Measurements from ENCODE around the gene NUP62.

The NUP62 gene

DNA sequence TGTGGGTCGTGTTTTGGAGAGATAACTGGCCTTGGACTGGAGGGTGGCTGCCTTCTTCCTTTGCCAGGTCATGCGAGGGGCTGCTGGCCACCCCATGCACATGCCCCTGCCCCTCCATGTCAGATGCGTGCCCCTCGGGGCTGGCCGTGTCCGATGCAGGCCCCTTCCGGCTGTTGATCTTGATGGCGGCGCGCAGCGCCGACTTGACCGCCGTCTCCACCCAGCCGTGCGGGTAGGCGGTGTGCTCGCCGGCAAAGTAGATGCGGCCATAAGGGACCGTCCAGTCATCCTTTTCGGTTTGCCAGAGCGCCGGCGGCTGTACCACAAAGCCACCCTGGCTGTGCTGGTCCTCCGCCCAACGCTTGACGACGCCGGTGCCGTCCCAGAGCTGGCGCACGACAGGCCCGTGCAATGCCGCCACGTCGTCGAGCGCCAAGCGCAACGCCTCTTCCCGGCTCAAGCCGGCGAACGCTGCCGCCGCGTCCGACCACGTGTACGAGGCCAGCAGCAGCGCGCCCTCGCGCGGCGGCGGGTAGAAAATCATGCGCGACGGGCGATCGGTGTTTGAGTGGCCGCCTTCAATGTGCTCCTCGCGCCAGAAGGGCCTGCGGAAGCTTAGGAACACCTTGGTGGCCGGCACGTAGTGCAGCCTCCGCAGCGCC, 39.5 kb downstream of the NUP62 start:
- H3K27ac Mint-ChIP-seq = peak overlapping the region; percentile 59
- no peaks in the 10 kb centered on the region for H3K27me3 Mint-ChIP-seq
- ATAC-seq (peak; percentile 53), DNase-seq (peak; percentile 78)
- H3K36me3 Mint-ChIP-seq (ENCODE audit: low read depth) = peaks cover 15% of the 10 kb centered on the region
- peaks cover 24% of the 10 kb centered on the region for H3K4me1 Mint-ChIP-seq
- H3K9me3 Mint-ChIP-seq = no peaks in the 10 kb centered on the region
- H3K4me3 Mint-ChIP-seq = peak overlapping the region; percentile 63

DNA sequence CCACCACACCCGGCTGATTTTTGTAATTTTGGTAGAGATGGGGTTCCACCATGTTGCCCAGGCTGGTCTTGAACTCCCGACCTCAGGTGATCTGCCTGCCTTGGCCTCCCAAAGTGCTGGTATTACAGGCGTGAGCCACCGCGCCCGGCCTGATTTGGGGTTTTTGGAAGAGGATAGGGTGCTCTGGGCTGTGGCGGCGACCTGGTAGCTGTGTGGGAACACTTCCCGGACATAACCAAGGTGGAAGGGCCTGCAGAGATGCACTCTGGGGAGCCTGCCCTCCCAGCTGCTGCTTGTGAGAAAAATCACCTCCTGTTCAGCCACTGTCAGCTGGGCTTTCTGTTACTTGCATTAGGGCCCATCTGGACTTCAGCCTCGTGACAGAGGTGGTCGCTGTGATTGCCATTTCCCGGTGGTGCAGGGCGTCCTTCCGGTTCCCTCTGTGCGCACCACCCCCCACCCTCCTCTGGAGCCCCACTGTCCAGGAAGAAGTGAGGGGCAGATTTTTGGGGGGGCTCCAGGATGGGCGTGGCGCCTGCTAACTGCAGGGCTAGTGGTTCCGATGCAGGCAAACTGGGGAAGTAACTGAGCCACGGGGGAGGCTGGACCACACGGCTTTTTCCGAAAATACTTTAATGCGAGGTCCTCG, 40.1 kb downstream of the NUP62 start:
- no peak overlapping the region for H3K4me3 Mint-ChIP-seq
- no peaks in the 10 kb centered on the region for H3K27me3 Mint-ChIP-seq
- no peak for DNase-seq

DNA sequence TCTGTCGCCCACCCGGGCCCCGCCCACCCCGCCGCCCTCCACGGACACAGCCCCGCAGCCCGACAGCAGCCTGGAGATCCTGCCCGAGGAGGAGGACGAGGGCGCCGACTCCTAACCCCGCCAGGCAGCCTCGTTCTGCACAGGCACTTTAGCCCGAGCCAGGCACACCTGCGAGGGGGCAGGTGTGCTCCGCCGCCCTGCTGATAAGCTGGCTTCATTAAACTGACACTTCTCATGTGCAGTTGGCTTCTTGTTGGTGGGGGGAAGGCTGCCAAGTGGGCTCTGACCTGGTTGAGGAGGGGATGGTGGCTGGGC, 40.8 kb downstream of the NUP62 start:
- no peak for ATAC-seq
- no peak overlapping the region for H3K4me3 Mint-ChIP-seq
- peaks cover 19% of the 10 kb centered on the region for H3K36me3 Mint-ChIP-seq (ENCODE audit: low read depth)
- no peak overlapping the region for H3K27ac Mint-ChIP-seq
- H3K27me3 Mint-ChIP-seq = no peaks in the 10 kb centered on the region
- DNase-seq = no peak
- no peaks in the 10 kb centered on the region for H3K9me3 Mint-ChIP-seq
- peaks cover 15% of the 10 kb centered on the region for H3K4me1 Mint-ChIP-seq

More for the DNA sequence above, 40.1 kb downstream of the NUP62 start:
- Mint-ChIP-seq H3K9me3 (no peaks in the 10 kb centered on the region), H3K4me1 (peaks cover 19% of the 10 kb centered on the region), H3K27ac (no peak overlapping the region), H3K36me3 (ENCODE audit: low read depth) (peaks cover 18% of the 10 kb centered on the region)
- ATAC-seq = no peak

DNA sequence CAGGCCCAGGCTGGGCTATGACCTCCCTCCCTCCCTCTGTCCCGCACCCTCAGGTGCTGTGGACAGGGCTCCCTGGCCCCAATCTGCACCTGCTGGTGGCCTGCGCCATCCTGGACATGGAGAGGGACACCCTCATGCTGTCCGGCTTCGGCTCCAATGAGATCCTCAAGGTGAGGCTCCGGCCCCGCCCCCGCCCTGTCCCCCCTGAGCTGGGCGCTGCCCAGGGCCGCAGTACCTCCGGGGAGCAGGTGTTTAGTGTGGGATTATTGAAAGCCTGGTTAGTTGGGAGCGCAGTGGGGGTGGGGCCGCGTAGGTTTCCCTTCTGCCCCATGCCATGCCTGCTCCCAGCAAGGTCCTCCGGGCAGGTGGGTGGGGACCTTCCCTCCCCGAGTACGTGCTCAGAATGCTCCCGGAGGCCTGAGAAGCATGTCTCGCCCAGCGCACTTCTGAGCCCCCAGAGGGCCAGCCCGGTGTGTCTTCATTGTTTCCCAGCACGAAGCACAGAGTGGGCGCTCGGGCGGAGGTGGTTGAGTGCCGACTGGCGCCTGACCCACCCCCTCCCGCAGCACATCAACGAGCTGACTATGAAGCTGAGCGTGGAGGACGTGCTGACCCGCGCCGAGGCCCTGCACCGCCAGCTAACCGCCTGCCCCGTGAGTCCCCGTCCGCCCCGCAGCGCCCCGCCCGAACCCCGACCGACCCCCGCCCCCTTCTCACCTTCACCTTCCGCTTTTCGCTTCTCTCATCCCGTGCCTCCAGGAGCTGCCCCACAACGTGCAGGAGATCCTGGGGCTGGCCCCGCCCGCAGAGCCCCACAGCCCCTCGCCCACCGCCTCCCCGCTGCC, 41.4 kb downstream of the NUP62 start:
- DNase-seq (no peak), ATAC-seq (no peak)
- H3K27me3 Mint-ChIP-seq = no peaks in the 10 kb centered on the region
- no peak overlapping the region for H3K27ac Mint-ChIP-seq
- H3K36me3 Mint-ChIP-seq (ENCODE audit: low read depth) = peaks cover 21% of the 10 kb centered on the region
- H3K4me1 Mint-ChIP-seq = peaks cover 12% of the 10 kb centered on the region
- no peaks in the 10 kb centered on the region for H3K9me3 Mint-ChIP-seq
- H3K4me3 Mint-ChIP-seq = no peak overlapping the region

DNA sequence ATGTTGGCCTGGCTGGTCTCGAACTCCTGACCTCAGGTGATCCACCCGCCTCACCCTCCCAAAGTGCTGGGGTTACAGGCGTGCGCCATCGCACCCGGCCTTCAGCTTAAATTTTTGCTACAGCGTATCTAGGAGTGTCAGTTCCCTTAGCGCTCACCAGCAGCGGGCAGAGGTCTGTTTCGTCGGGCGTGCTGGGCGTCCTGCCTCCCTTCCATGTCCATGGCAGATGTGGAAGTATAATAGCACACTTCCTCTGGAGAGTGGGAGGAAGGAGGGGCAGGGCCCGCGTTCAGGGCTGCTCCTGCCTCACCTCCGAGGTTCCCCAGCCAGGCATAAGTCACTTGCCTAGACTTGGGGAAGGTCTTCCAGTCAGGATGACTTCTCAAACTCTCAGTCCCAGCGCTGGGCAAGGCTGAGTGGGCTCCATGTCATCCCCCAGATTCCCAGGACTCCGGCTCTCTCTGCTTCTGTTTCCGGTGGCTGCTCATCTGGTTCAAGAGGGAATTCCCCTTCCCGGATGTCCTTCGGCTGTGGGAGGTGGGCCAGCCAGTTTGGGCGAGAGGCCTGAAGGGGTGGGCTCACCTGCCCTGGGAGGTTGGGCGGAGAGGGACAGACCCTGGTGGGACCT, 42.2 kb downstream of the NUP62 start:
- Mint-ChIP-seq H3K9me3 (no peaks in the 10 kb centered on the region), H3K4me1 (peaks cover 10% of the 10 kb centered on the region), H3K36me3 (ENCODE audit: low read depth) (peaks cover 21% of the 10 kb centered on the region), H3K27me3 (no peaks in the 10 kb centered on the region), H3K4me3 (no peak overlapping the region), H3K27ac (no peak overlapping the region)
- DNase-seq = no peak
- ATAC-seq = no peak

DNA sequence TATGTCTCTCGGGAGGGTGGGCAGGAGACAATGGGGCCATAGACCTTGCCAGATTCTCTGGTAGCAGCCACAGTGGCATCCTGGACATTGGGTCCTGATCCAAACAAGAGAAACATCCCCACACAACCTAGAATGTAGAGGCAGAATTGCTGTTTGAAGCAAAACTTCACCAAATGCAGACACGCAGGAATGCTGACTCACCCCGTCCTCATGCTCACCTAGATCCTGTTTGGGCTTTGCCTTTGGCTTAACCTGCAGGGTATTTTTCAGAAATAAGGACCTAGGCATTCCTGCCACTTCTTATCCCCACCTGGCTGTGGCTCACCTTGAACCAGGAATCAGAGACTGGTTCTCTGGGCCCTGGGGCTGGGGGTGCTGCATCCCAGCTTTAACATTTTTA, 44.5 kb downstream of the NUP62 start:
- no peak for ATAC-seq
- Mint-ChIP-seq H3K36me3 (ENCODE audit: low read depth) (peaks cover 27% of the 10 kb centered on the region), H3K9me3 (no peaks in the 10 kb centered on the region), H3K27ac (no peak overlapping the region), H3K27me3 (no peaks in the 10 kb centered on the region), H3K4me3 (no peak overlapping the region), H3K4me1 (peaks cover 3% of the 10 kb centered on the region)
- no peak for DNase-seq

DNA sequence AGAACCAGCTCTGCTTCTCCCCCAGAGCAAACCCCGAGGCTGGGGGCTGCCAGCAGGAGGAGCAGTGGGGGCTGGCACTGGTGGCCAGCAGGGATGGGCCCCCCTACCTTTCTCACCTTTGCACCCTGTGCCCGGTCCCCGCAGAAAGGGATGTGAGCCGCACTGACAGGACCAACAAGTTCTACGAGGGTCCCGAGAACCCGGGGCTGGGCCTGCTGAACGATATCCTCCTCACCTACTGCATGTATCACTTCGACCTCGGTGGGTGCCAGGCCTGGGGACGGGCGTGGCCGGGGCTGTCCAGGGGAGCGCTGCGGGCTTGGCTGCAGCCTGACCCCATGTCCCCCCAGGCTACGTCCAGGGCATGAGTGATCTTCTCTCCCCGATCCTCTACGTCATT, 45.2 kb downstream of the NUP62 start:
- Mint-ChIP-seq H3K27me3 (no peaks in the 10 kb centered on the region), H3K4me1 (peaks cover 4% of the 10 kb centered on the region), H3K27ac (no peak overlapping the region), H3K36me3 (ENCODE audit: low read depth) (peaks cover 24% of the 10 kb centered on the region), H3K9me3 (no peaks in the 10 kb centered on the region), H3K4me3 (no peak overlapping the region)
- no peak for ATAC-seq
- DNase-seq = no peak

DNA sequence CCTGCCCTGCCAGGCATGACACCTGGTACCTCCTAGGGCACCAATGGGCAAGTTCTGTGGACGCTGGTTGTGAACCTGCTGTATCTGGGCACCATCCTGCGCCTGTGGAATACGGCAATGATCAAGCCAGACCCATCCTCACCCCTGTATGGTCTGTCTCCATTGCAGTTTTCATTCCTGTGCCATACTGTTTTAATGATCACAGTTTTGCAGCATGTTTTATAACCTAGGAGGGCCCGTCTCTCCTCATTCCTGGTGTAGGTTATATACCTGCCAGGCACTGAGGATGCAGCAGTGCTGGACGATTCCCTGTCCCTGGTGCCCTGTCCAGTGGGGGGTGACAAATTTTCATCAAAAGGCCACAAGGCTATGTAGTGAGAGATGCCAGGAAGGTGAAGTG, 46.2 kb downstream of the NUP62 start:
- no peak for ATAC-seq
- Mint-ChIP-seq H3K27me3 (no peaks in the 10 kb centered on the region), H3K36me3 (ENCODE audit: low read depth) (peaks cover 28% of the 10 kb centered on the region), H3K4me1 (peaks cover 13% of the 10 kb centered on the region), H3K4me3 (no peak overlapping the region), H3K27ac (no peak overlapping the region), H3K9me3 (no peaks in the 10 kb centered on the region)
- DNase-seq = no peak

DNA sequence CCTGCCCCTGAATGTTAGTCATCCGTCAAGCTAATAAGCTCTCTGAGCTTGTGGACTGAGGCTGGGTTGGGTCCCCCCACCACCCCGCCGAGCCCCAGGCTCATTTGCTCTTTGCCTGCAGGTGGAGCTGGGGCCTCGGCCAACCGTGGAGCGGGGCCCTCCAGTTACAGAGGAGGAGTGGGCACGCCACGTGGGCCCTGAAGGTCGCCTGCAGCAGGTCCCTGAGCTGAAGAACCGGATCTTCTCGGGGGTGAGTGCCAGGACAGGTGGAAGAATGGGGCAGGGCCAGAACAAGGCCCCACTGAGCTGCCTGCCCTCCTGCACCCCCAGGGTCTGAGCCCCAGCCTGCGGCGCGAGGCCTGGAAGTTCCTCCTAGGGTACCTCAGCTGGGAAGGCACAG, 46.7 kb downstream of the NUP62 start:
- Mint-ChIP-seq H3K36me3 (ENCODE audit: low read depth) (peaks cover 30% of the 10 kb centered on the region), H3K27ac (no peak overlapping the region), H3K4me3 (no peak overlapping the region), H3K4me1 (peaks cover 15% of the 10 kb centered on the region), H3K9me3 (no peaks in the 10 kb centered on the region), H3K27me3 (no peaks in the 10 kb centered on the region)
- no peak for DNase-seq
- ATAC-seq = no peak

DNA sequence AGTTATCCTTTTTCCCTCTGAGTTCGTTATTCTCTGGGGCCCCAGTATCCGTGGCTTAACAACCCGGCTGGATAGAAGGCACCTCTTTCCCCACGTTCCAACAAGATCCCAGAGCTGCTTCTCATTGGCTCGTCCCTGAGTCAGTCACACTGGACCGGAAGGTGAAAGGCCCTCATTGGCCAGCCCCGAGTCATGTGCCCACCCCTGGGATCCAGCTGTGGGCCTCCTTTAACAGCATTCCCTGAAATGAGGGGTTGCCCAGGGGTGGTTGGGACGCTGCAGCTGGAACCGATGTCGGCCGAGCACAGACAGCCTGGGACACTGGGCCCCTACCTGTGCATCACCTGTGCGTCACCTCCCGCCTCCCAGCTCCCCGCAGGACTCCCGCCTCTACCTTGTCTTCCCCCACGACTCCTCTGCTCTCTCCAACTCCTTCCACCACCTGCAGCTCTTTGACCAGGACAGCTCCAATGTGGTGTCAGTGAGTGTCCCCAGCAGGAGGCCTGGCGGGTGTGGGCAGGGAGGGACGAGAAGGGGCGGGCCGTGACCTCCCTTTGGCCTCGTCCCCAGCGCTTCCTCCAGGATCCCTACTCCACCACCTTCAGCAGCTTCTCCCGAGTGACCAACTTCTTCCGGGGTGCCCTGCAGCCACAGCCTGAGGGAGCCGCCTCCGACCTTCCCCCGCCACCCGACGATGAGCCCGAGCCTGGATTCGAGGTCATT, 47.5 kb downstream of the NUP62 start:
- H3K27me3 Mint-ChIP-seq = no peaks in the 10 kb centered on the region
- peaks cover 15% of the 10 kb centered on the region for H3K4me1 Mint-ChIP-seq
- peaks cover 30% of the 10 kb centered on the region for H3K36me3 Mint-ChIP-seq (ENCODE audit: low read depth)
- no peaks in the 10 kb centered on the region for H3K9me3 Mint-ChIP-seq
- ATAC-seq = no peak
- H3K4me3 Mint-ChIP-seq = no peak overlapping the region
- DNase-seq = no peak
- H3K27ac Mint-ChIP-seq = no peak overlapping the region

DNA sequence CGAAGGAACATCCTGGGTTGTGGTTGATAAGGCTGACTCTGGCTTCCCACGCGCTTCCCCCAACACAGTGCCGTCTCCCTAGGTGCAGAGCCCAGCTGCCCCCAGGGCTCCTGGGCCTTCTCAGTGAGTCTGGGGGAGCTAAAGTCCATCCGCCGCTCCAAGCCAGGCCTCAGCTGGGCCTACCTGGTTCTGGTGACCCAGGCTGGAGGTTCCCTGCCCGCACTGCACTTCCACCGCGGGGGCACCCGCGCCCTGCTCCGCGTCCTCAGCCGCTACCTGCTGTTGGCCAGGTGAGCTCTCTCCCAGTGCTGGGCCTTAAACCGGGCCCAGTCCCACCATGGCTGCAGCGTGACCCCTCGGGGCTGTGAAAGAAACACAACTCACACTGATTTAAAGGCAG, 48.1 kb downstream of the NUP62 start:
- no peaks in the 10 kb centered on the region for H3K27me3 Mint-ChIP-seq
- peaks cover 15% of the 10 kb centered on the region for H3K4me1 Mint-ChIP-seq
- no peak for ATAC-seq
- DNase-seq = no peak
- H3K27ac Mint-ChIP-seq = no peak overlapping the region
- no peaks in the 10 kb centered on the region for H3K9me3 Mint-ChIP-seq
- H3K4me3 Mint-ChIP-seq = no peak overlapping the region
- H3K36me3 Mint-ChIP-seq (ENCODE audit: low read depth) = peaks cover 26% of the 10 kb centered on the region

DNA sequence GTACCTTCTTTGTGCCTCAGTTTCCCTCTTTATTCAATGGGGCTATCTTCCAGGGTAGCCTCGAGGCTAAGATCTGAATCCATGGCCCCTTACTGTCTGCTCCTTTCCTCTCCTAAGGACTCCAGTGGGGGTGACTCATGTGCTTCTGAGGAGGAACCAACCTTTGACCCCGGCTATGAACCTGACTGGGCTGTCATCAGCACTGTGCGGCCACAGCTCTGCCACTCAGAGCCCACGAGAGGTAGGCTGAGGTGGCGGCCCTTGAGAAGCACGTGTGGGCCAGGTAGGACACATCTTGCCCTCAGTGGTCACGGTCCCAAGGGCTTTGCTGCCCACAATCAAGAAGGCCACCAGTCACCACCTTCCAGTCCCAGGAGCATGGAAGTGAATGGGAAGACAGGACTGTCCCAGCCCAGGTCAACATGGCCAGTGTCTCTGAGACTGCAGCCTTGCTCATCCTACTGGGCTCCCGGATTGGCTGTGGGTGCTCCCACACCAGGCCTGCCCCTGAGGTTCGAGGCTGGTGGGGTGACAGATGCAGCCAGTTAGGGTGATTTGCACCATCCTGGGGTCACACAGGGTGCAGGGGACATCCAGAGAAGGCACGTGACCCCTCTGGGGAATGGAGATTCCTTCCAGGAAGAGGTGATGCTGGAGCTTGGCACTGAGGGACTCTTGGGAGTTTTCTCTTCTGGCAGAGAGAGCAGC, 49.0 kb downstream of the NUP62 start:
- H3K4me3 Mint-ChIP-seq = no peak overlapping the region
- no peaks in the 10 kb centered on the region for H3K27me3 Mint-ChIP-seq

DNA sequence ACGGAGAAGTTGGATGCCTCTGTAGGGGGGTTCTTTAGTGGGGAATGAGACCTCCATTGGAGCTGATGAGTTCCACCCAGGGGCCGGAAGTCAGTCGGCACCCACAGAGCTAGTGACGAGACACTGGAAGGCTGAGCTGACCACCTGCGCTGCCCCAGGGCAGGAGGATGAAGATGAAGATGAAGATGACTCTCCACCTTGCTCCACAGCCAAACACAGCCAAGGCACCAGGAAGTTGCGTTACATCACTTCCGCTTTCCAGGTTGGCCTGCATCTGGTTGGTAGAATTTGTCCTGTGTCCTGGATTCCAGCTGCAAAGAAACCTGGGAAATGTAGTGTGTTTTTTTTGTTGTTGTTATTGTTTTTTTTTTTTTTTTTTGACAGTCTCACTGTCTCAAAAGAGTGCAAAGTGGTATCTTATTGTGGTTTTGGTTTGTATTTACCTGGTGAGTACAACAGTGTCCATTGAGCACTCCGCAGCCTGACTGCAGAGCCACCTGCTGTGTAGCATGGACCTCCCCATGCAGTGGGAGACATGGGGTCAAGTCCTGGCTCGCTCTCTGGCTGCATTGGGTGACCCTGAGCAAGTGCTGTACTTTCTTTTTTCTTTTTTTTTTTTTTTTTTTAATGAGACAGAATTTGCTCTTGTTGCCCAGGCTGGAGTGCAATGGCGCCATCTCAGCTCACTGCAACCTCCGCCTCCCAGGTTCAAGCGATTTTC, 49.9 kb downstream of the NUP62 start:
- no peak for DNase-seq
- Mint-ChIP-seq H3K4me1 (peaks cover 27% of the 10 kb centered on the region), H3K36me3 (ENCODE audit: low read depth) (peaks cover 20% of the 10 kb centered on the region), H3K27me3 (no peaks in the 10 kb centered on the region), H3K9me3 (no peaks in the 10 kb centered on the region), H3K27ac (peak overlapping the region; percentile 31), H3K4me3 (no peak overlapping the region)
- ATAC-seq = no peak

More for the DNA sequence above, 49.0 kb downstream of the NUP62 start:
- H3K27ac Mint-ChIP-seq = no peak overlapping the region
- H3K36me3 Mint-ChIP-seq (ENCODE audit: low read depth) = peaks cover 25% of the 10 kb centered on the region
- DNase-seq (no peak), ATAC-seq (no peak)
- no peaks in the 10 kb centered on the region for H3K9me3 Mint-ChIP-seq
- peaks cover 22% of the 10 kb centered on the region for H3K4me1 Mint-ChIP-seq

Measured in activated naive CD8-positive, alpha-beta T cell treated with anti-CD3 and anti-CD28 coated beads, Interleukin-2, amount 50 U/mL, for 24 hours (primary cell).